ENCODE data around the gene DUS1L.

The DUS1L gene

DNA sequence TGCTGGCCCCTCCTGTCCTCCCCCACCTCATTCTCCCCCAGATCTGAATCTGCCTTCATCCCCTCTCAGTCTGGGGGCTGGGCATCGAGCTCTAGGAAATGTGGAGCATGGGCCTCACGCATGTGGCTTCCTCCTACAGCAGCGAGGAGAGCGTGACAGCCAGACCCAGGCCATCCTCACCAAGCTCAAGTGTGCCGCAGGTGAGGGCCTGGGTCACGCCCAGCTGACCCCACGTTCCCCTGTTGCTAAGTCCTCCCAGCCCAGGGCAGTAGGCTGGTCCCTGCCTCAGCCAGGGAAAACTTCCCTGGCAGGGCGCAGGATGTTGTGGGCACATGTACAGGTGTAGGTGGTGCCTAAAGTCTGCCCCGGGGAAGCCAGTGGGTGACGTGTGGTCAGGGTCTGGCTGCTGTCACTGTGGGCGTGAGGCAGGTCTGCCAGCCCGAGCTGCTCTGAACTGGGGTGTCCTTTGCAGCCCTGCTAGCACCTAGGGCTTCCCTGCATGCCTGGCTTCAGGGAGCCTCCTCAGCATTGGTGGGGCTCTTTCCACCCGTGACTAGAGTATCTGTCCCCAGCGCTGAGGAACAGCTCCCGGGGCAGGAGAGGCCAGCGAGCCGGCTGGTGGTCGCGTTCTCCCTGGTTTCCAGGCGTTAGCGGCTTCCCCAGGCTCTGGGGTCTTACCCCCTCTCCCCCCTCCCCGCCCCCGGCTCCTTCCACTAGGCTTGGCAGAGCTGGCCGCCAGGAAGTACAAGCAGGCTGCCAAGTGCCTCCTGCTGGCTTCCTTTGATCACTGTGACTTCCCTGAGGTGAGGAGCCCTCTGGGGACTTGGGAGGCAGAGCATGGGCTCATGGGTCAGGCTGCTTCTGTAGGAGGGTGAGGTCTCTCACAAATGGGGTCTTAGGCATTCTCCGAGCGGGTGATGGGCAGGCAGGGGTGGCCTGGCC lies 10.3 kb downstream of the DUS1L start:
- no peak for DNase-seq (ENCODE audit: low read depth)

DNA sequence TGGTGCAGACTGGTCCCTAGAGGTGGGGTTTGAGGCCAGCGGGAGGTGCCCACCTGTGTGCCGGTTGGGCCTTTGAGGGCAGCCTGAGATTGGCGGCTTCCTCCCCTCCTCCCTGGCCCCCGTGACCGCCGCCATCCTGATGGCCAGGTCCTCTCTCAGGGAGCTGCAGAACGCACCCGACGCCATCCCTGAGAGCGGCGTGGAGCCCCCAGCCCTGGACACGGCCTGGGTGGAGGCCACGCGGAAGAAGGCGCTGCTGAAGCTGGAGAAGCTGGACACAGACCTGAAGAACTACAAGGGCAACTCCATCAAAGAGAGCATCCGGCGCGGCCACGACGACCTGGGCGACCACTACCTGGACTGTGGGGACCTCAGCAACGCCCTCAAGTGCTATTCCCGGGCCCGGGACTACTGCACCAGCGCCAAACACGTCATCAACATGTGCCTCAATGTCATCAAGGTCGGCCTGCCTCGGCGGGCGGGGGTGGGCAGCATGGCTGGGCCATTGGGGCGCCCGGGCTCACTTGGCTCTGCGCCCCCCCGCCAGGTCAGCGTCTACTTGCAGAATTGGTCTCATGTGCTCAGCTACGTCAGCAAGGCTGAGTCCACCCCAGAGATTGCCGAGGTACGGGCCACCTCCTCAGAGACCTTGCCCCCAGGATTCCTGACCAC lies 11.1 kb downstream of the DUS1L start:
- DNase-seq (ENCODE audit: low read depth), result no peak

DNA sequence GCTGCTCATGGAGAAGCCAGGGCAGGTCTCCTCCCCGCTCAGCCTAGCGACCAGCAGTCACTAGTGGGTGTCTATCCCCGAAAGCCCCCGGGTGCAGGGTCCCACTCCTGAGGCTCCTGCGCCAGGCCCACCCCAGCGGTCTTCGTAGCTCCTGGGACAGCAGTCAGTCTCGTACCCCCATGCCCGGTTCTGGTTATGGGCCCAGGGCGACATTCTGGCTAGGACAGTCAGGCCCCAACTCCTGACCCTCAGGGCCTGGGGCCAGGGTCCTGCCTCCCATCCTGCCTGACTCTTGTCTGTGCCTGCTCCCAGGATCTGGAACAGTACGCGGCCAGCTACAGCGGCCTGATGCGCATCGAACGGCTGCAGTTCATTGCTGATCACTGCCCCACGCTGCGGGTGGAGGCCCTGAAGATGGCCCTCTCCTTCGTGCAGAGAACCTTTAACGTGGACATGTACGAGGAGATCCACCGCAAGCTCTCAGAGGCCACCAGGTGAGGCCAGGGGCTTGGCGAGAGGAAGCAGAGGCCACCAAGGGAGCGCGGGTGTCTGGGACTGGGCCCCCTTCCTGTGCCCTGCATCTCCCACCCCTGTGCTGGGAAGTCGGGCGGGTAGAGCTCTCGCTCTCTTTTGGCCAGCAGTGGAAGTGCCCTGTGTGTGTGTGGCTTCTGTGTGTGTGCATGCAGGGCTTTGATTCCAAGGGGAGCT lies 11.9 kb downstream of the DUS1L start:
- no peak for DNase-seq (ENCODE audit: low read depth)

DNA sequence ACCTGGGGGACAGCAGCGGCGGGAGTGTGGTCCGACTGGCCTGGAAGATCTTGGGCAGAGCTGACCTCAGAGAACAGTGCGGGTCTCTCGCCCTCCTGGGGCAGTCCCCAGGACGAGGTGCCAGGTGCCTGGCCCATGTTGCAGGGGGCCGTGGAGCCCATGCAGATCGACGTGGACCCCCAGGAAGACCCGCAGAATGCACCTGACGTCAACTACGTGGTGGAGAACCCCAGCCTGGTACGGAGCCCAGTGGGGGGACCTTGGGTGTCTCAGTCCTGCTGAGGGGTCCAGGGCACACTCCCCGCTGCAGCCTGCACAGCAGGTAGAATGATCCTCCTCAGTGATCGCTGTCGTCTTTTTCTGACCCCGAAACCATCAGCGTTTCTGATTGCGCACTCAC lies 12.5 kb downstream of the DUS1L start:
- no peak for DNase-seq (ENCODE audit: low read depth)

DNA sequence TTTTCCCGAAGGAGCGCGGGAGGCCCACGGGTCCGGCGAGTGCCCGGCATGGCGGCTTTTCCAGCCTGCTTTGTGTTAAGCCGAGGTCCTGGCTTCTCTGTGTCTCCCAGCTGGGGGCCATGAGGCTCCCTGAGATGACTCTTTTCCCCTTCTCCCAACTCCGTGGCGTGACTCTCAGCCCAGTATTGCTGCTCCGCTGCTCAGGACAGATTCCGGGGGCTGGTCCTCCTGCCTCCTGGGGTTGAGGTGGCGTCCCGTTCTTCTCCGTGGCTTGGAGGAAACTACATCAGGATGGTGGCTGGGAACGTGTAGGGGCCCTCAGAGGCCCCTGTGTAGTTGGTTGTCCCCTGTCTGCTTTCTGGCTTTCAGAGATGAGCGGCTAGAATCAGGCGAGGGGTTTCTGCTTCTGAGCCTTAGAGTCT lies 13.0 kb downstream of the DUS1L start:
- DNase-seq (ENCODE audit: low read depth), result no peak

DNA sequence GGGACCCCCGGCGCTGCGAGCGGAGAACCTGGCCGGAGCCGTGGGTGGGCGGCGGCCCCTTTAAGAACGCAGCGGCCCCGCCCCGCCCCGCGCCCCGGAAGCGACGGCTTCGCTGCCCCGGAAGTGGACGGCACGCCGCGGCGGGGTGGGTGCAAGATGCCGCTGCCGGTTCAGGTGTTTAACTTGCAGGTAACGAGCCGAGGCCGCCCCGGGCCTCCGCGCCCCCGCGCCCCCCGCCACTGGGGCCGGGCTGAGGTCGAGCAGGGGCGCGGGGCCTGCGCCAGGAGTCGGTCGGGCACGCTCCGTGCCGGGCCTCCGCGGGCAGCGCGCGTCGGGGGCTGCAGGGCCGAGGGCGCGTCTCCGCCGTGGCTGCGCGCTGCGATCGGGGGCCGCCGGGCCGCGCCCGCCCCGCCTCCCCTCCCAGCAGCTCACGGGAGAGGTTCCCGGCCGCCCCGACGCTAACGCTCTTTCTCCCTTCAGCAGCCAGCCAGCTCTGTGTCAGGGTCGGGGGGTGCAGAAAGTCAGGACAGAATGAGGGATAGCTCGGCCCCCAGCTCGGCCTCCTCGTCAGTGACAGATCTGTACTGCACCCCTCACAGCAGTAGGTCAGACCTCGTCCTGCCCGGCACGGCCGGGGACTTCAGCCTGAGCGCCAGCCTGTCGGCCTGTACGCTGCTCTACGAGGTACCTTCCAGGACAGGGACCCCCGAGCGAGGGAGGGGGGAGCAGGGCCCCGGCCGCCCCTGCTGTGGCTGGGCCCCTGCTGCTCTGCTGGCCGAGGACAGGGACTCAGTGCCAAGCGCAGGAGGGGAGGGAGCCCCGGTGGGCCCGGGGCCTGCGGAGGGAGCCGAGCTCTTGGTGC lies 13.6 kb downstream of the DUS1L start, which contains the start of the genes GPS1 and RFNG:
TSS of gene GPS1 (plus strand) at position 123 of the 862 bp plus-strand sequence. CDS start at position 157, 34 bp downstream.
TSS of gene RFNG (minus strand) at position 36 of the 862 bp plus-strand sequence. CDS start 45 bp downstream, outside the sequence.
- peak; percentile 48 for DNase-seq (ENCODE audit: low read depth)

DNA sequence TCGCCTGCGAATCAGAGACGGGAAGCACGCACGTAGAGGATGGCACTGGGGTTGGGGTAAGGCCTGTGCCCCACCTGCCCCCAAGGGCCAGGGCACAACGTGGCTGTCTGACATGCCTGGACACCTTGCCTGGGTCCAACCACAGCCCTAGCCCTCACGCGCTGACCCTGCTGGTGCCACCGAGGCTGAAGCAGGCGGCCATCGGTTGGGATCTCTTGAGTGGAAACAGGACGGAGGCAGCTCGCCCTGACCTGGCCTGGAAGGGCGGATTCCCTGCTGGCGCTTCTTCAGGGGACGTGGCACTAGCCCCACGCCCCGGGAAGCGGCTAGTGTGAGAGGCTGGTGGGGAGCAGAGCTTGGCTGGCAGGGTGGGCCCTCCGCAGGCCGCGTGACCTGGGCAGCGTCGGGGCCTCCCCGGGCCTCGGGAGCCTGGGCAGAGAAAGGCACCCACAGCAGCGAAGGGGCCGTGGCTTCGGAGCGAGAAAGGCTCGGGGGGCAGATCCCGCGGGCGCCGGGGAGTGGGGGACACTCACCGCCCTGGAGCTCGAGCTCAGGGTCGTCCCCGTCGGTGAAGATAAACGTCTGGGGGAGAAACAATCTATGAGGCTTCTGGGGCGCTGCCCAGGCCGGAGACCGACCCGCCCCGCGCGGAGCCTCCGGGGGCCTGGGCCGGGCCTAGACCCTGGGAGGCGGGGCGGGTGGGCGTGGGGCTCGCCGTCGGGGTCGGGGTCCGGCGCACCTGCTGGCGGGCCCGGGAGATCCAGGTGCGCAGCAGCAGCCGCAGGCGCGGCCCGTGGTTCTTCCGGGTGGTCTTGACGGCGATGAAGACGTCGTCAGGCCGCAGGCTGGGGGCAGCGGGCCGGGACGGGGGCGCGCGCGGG lies 14.6 kb downstream of the DUS1L start:
- peak; percentile 21 for DNase-seq (ENCODE audit: low read depth)

DNA sequence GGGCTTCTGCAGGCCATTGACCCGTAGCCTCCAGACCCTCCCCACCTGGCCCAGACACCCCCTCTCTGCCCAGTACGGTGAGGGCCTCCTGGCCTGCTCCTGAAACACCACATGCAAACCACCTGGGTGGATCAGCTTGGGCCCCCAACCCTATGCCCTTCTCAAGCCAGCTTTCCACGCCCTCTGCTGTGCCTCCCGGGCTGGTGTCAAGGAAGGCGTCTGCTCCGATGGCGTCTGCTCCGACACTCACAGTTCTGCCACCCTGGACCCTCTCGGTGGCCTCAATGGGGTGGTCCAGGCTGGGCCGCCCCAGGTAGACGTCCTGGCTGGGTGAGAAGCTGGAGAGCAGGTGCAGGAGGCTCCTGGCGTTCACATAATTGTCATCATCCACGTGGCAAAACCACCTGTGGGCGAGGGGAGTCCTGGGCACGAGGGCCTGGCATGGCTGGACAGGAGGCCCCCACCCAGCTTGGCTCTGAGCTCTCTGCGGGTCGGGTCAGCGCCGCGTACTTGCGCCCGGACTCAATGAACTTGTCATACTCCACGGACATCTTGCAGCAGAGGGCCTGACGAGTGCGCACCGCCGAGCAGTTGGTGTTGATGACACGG lies 15.3 kb downstream of the DUS1L start:
- DNase-seq (ENCODE audit: low read depth), result no peak

DNA sequence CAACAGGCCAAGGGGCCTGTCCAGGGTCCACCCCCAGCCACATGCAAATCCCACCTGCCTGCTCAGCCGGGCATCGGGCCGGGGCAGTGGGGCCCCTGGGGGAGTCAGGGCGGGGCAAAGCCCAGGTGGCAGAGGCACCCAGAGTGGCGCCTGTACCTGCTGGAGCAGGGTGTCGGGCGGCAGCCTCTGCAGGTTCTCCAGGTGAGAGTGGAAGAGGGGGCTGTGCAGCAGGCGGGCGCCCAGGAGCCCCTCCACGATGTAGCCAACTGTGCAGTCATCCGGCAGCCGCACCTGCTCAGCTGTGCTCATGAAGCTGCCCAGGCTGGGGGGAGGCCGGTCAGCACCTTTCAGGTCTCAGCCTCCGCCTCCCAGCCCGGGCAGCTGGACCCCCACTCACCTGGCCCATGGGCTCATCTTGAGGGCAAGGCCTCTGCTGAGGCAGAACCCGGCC lies 16.1 kb downstream of the DUS1L start:
- DNase-seq (ENCODE audit: low read depth), result no peak

DNA sequence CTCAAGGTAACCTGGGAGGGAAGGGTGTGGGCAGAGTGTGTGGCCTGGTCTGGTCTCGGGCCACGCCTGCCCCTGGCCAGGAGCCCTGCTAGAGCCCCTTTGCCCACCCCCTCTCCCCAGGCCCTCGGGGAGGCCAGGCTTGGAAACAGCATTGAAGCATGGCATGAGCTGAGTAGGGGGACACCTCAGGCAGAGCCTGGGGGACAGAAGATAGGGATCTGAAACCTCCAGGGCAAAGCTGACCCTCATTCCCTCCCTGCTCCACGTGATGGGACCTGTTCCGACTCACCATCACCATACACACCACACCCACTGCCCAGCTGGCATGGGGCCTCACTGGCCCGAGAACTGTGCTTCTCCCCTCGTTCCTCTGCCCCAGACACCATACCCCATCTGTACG lies 16.5 kb downstream of the DUS1L start:
- DNase-seq (ENCODE audit: low read depth), result no peak

DNA sequence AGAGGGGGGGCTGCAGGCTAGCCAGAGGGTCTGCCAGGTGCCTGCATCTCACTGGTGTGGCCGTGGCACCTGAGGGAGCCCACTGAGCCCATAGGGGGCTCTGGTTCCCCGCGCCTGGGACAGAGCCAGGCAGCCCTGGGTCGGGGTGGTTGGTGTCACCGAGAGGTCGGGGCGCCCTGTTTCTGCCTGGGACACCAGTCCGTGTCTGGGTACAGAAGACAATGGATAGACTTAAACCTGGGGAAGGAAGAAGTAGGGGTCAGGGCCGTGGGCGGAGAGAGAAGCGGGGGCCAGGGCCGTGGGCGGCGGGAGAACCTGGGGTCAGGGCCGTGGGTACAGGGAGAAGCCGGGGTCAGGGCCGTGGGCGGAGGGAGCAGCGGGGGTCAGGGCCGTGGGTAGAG lies 17.0 kb downstream of the DUS1L start:
- no peak for DNase-seq (ENCODE audit: low read depth)

DNA sequence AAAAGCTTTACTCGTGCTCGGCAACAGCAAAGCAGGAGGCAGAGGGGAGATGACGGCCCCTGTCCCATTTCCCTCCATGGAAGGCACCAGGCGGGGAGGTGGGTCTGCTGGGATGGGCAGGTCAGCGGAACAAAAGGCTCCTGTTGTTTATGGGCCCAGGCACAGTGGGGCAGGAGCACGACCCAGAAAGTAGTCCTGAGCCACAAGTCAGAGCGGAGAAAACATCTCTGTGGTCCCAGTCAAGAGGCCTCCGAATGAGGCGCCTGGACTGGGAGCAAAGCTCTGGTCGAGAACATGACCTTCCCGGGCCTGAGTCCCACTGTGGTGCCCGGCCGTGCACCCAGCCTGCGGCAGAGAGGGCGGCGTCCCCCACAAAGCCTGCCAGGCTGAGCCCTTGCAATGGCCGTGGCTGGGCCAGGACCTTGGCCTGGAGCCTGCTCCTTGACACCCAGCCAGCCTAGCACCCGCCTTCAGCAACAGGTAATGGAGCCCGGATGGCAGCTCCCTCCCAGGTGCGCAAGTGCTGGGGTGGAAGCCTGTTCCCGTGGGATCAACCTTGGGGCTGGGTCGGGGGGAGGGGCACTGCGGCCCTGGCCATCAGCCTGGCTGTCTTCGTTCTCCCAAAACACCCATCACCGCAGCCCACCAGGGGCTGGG lies 17.6 kb downstream of the DUS1L start:
- no peak for DNase-seq (ENCODE audit: low read depth)

DNA sequence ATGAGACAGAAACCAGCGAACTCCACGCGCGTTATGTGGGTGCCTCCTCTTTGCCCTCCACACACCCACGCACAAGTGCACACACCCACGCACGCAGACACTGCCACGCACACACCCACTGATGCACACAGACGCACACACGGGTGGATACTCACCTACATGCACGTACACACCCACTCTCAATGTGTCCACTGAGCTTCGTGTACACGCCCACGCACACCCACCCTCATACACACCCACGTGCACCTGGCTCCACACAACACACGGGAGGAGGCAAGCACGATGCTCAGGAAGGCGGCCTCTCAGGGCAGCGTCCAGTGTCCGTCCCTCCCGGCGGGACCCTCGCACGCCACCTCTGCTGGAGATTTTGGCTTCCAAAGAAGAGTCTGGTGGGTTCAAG lies 18.2 kb downstream of the DUS1L start:
- no peak for DNase-seq (ENCODE audit: low read depth)

DNA sequence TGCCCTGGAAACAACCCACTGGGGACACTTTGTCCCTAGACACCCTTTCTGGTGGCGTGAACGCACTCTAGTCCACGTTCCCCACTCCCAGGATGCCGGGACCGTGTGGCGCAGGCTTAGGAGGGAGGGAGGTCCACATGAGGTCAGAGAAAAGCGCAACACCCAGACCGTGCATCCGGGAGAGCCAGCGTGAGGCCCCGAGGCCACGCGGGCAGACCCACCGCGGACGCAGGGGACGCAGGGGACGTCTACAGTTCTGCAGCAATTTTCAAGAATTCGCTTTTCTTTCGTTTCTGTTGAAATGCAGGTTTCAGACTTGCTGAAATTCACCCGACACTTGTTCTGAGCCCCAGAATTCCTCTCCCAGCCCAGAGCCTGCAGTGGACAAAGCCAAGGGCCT lies 18.7 kb downstream of the DUS1L start:
- no peak for DNase-seq (ENCODE audit: low read depth)

DNA sequence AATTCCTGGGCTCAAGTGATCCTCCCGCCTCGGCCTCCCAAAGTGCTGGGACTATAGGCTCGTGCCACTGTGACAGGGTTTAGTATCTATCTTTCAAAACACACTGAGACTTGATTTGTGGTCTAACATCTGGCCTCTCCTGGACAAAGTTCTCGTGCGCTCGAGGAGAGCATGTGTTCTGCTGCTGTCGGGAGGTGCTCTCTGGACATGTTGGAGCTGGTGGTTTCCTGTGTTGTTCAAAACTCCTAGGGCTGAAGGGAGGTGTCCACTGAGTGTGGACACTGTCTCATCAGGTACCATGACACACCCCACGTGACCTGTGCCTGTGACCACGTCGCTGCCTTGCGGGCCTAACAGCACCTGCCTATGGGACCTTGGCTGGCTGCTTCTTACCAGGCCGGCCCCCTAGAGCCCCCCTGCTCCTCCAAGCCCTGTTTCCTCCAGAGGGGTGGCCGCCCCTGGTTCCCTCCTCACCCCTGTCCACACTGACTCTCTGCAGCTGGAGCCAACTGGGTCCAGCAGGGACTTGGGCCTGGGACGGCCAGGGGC lies 19.6 kb downstream of the DUS1L start:
- no peak for DNase-seq (ENCODE audit: low read depth)

DNA sequence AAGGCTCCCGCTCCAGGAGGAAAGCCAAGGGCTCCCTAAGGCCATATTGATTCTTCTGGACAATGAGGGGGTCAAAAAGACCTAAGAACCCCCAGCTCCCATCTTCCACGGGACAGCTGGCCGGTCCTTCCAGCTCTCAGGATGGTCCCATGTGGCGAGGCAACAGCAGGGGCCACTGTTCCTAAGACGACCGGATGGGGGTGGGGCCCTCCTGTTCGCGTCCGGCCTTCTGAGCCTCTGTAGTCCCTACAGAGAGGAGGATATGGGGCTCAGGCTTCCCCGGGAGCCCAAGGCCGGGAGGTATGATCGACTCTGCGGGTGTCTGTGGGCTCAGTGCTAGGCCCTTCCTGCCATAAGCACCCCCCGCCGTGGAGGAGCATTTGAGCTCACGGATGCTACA lies 22.1 kb downstream of the DUS1L start:
- DNase-seq (ENCODE audit: low read depth), result no peak

DNA sequence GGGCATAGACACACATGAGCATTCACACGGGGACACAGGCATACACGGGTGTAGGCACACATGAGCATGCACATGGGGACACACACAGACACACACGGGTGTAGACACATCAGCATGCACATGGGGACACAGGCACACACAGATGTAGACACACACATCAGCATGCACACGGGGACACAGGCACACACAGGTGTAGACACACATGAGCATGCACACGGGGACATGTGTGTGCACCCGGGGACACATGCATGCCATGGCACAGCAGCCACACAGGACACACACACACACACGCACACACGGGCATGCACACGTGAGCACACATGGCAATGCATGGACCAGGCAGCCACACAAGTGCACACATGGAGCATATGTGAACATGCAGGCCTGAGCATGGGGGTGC lies 23.0 kb downstream of the DUS1L start:
- no peak for DNase-seq (ENCODE audit: low read depth)

DNA sequence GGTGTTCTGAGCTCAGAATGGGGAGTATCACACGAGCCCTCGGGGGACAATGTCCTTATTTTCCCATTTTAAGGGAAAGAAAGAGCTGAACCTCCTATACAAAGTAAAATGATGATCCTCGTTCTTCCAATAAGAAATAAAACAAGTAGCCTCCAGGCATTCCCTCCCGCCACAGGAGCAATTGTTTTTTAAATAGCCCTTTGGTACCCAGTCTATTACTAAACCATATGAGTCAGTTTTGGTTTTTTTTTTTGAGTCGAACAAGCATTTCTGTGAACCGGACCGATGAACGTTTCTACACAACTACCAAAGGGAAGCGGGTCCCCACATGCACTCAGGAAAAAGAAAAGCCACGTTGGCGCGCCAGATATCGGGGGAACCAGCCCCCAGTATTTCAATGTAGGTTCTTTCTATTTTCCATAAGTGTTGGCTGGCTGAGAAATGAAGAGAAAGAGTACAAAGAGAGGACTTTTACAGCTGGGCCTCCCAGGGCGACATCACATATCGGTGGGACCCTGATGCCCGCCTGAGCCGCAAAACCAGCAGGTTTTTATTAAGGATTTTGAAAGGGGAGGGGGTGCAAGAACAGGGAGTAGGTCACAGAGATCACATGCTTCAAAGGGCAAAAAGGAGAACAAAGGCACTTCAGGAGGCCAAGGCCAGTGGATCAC lies 24.3 kb downstream of the DUS1L start:
- DNase-seq (ENCODE audit: low read depth), result no peak

Data from fibroblast of gingiva (primary cell).